ENCODE data around the gene DPP9. TPM values are rescaled to one million over a fixed set of nuclear protein-coding genes. Genes with fewer than 3 reads are reported as not detected.

Gene DPP9
- total and polyA plus RNA-seq, 2 of the 4 experiments (the other 2 are of a cell fraction) = 12.4 to 33.0 TPM

GRCh38 chr19:4669723-4670480, 53.7 kb downstream of the DPP9 start, which contains the start of gene MYDGF:
Gene MYDGF (minus strand): TSS chr19:4670342. CDS start chr19:4670334, 8 bp downstream.
- DNase-seq (peak; percentile 86), ATAC-seq (ENCODE audit: low read depth) (peak; percentile 98)
- peaks cover 4% of the 10 kb centered on the region; the same call in 1 of the 2 replicates for H3K4me1 ChIP-seq (ENCODE audit: control insufficient read depth, insufficient read depth, low read length)
- H2AFZ ChIP-seq (replicated peaks; ENCODE audit: low read length, poor library complexity) = peak within 1 kb of the TSS; percentile 99
- ChIA-PET POLR2A (ENCODE audit: unreplicated experiment) (no interaction called here), CTCF (interaction anchor here (0.6 kb wide), 1 partner anchor 21 kb away, joined by 3 read pairs; no protein-coding TSS in a partner anchor)
- no peak within 1 kb of the TSS for H2BK20ac ChIP-seq (ENCODE audit: low read depth, low read length)
- WGBS, 2 experiments (ENCODE audit: extremely low coverage in 2 of 2, insufficient read length in 1 of 2) = 0% methylated on average over 40 of the region's 75 CpGs; no CpG with 5 or more reads in 1 of the 2 experiments
- H3K36me3 ChIP-seq (ENCODE audit: control insufficient read depth, insufficient read depth, low read length) = peaks cover 23% of the 10 kb centered on the region
- H3K9ac ChIP-seq (ENCODE audit: low read depth, low read length) = peak within 1 kb of the TSS; percentile 96
- peaks cover 12% of the 10 kb centered on the region for H4K20me1 ChIP-seq (ENCODE audit: insufficient read depth, low read length)
- no peaks in the 10 kb centered on the region; the same call in 1 of the 2 replicates for H3K9me1 ChIP-seq (ENCODE audit: insufficient read depth, low read length)
- no peak within 1 kb of the TSS for H2BK15ac ChIP-seq (ENCODE audit: low read depth, low read length)
- H3K27me3 ChIP-seq (ENCODE audit: control insufficient read depth, insufficient read depth, low read length) = no peaks in the 10 kb centered on the region
- H2AK5ac ChIP-seq (ENCODE audit: low read depth, low read length) = peak within 1 kb of the TSS; percentile 99
- in situ Hi-C loops (cut with MboI; ENCODE audit: low sequenced_read_pairs) = no loop called here
- peak within 1 kb of the TSS; percentile 96 for H3K4ac ChIP-seq (ENCODE audit: low read depth, low read length)
- H3K79me1 ChIP-seq (ENCODE audit: low read depth in 1 of 2, low read length in 2 of 2) = peaks cover 22 to 37% of the 10 kb centered on the region in 2 experiments
- H2BK120ac ChIP-seq (ENCODE audit: low read depth, low read length) = peak within 1 kb of the TSS; percentile 67; the same call in 1 of the 2 replicates
- H3K27ac ChIP-seq (ENCODE audit: insufficient read depth, low read length) = peak within 1 kb of the TSS; percentile 91
- H3K18ac ChIP-seq (ENCODE audit: low read depth, low read length) = peak within 1 kb of the TSS; percentile 39; the same call in 1 of the 2 replicates
- peak within 1 kb of the TSS; percentile 98 for H3K4me3 ChIP-seq (ENCODE audit: insufficient read depth, low read depth, low read length)
- H3K14ac ChIP-seq (replicated peaks; ENCODE audit: low read depth, low read length) = peak within 1 kb of the TSS; percentile 95
- H3K23ac ChIP-seq (ENCODE audit: low read depth, low read length) = peak within 1 kb of the TSS; percentile 84
- peak within 1 kb of the TSS; percentile 81 to 91; a peak in 3 of 4 replicates for H4K8ac ChIP-seq (ENCODE audit: low read depth in 2 of 2, low read length in 2 of 2)
- peak within 1 kb of the TSS; percentile 99 for H2AK9ac ChIP-seq (replicated peaks; ENCODE audit: low read depth, low read length, poor library complexity)
- H3K56ac ChIP-seq (ENCODE audit: extremely low read depth, insufficient read depth, low read length) = peak within 1 kb of the TSS; percentile 67; the same call in 1 of the 2 replicates
- no peaks in the 10 kb centered on the region for H3K9me3 ChIP-seq (ENCODE audit: control insufficient read depth, insufficient read depth, low read length)
- peak within 1 kb of the TSS; percentile 86 for H3K4me2 ChIP-seq (ENCODE audit: low read depth, low read length)
- dilution Hi-C loops (cut with HindIII; ENCODE audit: low sequenced_read_pairs, unreplicated experiment) = no loop called here
- peak within 1 kb of the TSS; percentile 75 for H2BK5ac ChIP-seq (ENCODE audit: low read depth, low read length, poor library complexity, severe bottlenecking)
- BruUV-seq (replicated peaks) = no TSS peak
- H4K91ac ChIP-seq (ENCODE audit: insufficient read depth, low read depth, low read length) = peak within 1 kb of the TSS; percentile 92
- intact Hi-C loops (cut with micrococcal nuclease) = loop anchor here (2.0 kb wide), 1 partner anchor 15 kb away; no protein-coding TSS in a partner anchor
- H4K5ac ChIP-seq (ENCODE audit: low read depth, low read length) = peak within 1 kb of the TSS; percentile 81
- TF ChIP-seq SMC3 (IDR thresholded peaks at IDR 0.05; ENCODE audit: low read depth, low read length) (no peak), CTCF (conservative IDR thresholded peaks at IDR 0.05; ENCODE audit: low read depth, low read length) (no peak), POLR2A (IDR thresholded peaks at IDR 0.05; ENCODE audit: low read depth, low read length) (peak; percentile 91), RFX5 (IDR thresholded peaks at IDR 0.05; ENCODE audit: low read depth, low read length) (no peak), CHD1 (IDR thresholded peaks at IDR 0.05; ENCODE audit: low read depth, low read length) (no peak), FOS (IDR thresholded peaks at IDR 0.05; ENCODE audit: low read depth, low read length) (peak; percentile 52; the same call in 1 of the 2 replicates), MAFK (IDR thresholded peaks at IDR 0.05; ENCODE audit: low read depth, low read length) (no peak), NFE2L2 (IDR thresholded peaks at IDR 0.05; ENCODE audit: low read depth, low read length) (no peak), RAD21 (IDR thresholded peaks at IDR 0.05; ENCODE audit: low read length) (no peak), MXI1 (IDR thresholded peaks at IDR 0.05; ENCODE audit: borderline replicate concordance, low read depth, low read length) (peak; percentile 96), BHLHE40 (IDR thresholded peaks at IDR 0.05; ENCODE audit: low read depth, low read length) (0 out of 2 replicates have a peak, but pooled peaks have one; percentile 30), CEBPB (IDR thresholded peaks at IDR 0.05; ENCODE audit: low read depth, low read length) (peak; percentile 63), MAZ (IDR thresholded peaks at IDR 0.05; ENCODE audit: borderline replicate concordance, low read depth, low read length) (peak; percentile 40; the same call in 1 of the 2 replicates)
- TF ChIP-seq, protein P1, sequence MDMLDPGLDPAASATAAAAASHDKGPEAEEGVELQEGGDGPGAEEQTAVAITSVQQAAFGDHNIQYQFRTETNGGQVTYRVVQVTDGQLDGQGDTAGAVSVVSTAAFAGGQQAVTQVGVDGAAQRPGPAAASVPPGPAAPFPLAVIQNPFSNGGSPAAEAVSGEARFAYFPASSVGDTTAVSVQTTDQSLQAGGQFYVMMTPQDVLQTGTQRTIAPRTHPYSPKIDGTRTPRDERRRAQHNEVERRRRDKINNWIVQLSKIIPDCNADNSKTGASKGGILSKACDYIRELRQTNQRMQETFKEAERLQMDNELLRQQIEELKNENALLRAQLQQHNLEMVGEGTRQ (IDR thresholded peaks at IDR 0.05; ENCODE audit: low read depth, low read length) = peak; percentile 98

All from IMR-90 (cell line).